Left lung (tissue), 14 donors: ENCODE measurements around the gene CSF1. TPM values are rescaled to one million over a fixed set of nuclear protein-coding genes. Genes with fewer than 3 reads are reported as not detected.
A peak's percentile ranks its signal among the peaks of the same experiment; 100 is the strongest.
"Not testable (repeated sequence)": the region's sequence is repeated elsewhere in the genome, so short reads cannot be mapped to it uniquely, and the experiment has no call there.

Experiments used
- ATAC-seq: fragments of 200-7000 bp; cut with Tn5 transposase; one replicate; pipeline ENCODE4 v1.9.1; 2020; ENCODE audit warnings: moderate library complexity
- DNase-seq, 4 donors: peaks; one replicate each; pipeline ENCODE4 v3.0.0-alpha.2; 2013 to 2020
- H3K27ac ChIP-seq, 2 donors: fragments of 200-600 bp; sonication (generic) in 1 of 2; one replicate each; pipeline versions ENCODE4 v1.5.0 to v1.8.0; 2020 to 2021
- H3K27me3 ChIP-seq, 2 donors: fragments of 200-600 bp; sonication (generic) in 1 of 2; one replicate each; pipeline versions ENCODE4 v1.5.0 to v1.8.0; 2020 to 2021
- H3K36me3 ChIP-seq, 2 donors: fragments of 200-600 bp; sonication (generic) in 1 of 2; one replicate each; pipeline versions ENCODE4 v1.5.0 to v1.8.0; 2020 to 2021
- H3K4me1 ChIP-seq, 2 donors: fragments of 200-600 bp; one replicate each; pipeline ENCODE4 v1.8.0; 2021
- H3K4me3 ChIP-seq, 2 donors: fragments of 200-600 bp; sonication (generic) in 1 of 2; one replicate each; pipeline versions ENCODE4 v1.5.0 to v1.8.0; 2020 to 2021; ENCODE audit warnings: mild to moderate bottlenecking in 1 of 2
- H3K9me3 ChIP-seq, 2 donors: fragments of 200-600 bp; sonication (generic) in 1 of 2; one replicate each; pipeline versions ENCODE4 v1.5.0 to v1.8.0; 2020 to 2021
- CTCF ChIP-seq, 2 donors: fragments of 200-600 bp; sonication (generic) in 1 of 2; IDR thresholded peaks; one replicate each; pipeline versions ENCODE4 v1.5.0 to v1.8.0; 2021; ENCODE audit warnings: antibody characterized with exemption in 2 of 2
- intact Hi-C, 2 donors: fragments of 100-400 bp; cut with DNase I; formaldehyde crosslinking; loops; one replicate each; pipeline versions ENCODE4 v1.11.2 to v1.14.2; 2022
- long read RNA-seq, 12 donors: library from polyadenylated mRNA in 2 of 12; unstranded in 2 of 12; transcript quantifications; one replicate each; pipeline ENCODE4 v2.0.0 and lab custom pipeline, GENCODE V29; 2019 to 2026
- polyA plus RNA-seq, 6 donors: library from polyadenylated mRNA; unstranded; fragments of 120-200 nt; gene quantifications; one replicate each; pipeline ENCODE4 v1.2.1, GENCODE V29; 2013; ENCODE audit not compliant: insufficient read length in 6 of 6
- total RNA-seq, 2 donors: library from RNA; stranded (reverse); fragmentation: NEBNext Ultra II Directional; extraction: Animal tissue kit (Norgen Biotek cat#: 25700); gene quantifications; one replicate each; pipeline ENCODE4 v1.2.1, GENCODE V29; 2021
- donor health status: DM: no; HTN: yes; CAD: no.
- donor health status: DM: no; HTN: no; CAD: no.

The CSF1 gene, protein sequence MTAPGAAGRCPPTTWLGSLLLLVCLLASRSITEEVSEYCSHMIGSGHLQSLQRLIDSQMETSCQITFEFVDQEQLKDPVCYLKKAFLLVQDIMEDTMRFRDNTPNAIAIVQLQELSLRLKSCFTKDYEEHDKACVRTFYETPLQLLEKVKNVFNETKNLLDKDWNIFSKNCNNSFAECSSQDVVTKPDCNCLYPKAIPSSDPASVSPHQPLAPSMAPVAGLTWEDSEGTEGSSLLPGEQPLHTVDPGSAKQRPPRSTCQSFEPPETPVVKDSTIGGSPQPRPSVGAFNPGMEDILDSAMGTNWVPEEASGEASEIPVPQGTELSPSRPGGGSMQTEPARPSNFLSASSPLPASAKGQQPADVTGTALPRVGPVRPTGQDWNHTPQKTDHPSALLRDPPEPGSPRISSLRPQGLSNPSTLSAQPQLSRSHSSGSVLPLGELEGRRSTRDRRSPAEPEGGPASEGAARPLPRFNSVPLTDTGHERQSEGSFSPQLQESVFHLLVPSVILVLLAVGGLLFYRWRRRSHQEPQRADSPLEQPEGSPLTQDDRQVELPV
- total RNA-seq (10 to 100 TPM; 45.7 to 68.0 TPM), polyA plus RNA-seq (10 to 100 TPM in 2 of 6 donors, 1 to 10 TPM in 4; 6.9 to 12.8 (median 9.1) TPM)
- long read RNA-seq, donor 1, partial matches to known transcripts = 0 of 1 reads
- long read RNA-seq, donor 1, other reads (novel, unspliced or antisense) = 0 of 1 reads
- long read RNA-seq, donor 2, full-length matches to known transcripts = 2 of 2 reads
- long read RNA-seq, donor 2, partial matches to known transcripts = 0 of 2 reads
- long read RNA-seq, donor 2, other reads (novel, unspliced or antisense) = 0 of 2 reads
- long read RNA-seq, donor 3, partial matches to known transcripts = 0 of 3 reads
- long read RNA-seq, donor 3, other reads (novel, unspliced or antisense) = 0 of 3 reads
- long read RNA-seq, donor 4, full-length matches to known transcripts = 2 of 3 reads
- long read RNA-seq, donor 4, partial matches to known transcripts = 1 of 3 reads
- long read RNA-seq, donor 4, other reads (novel, unspliced or antisense) = 0 of 3 reads
- long read RNA-seq, donor 5 = 0 reads
- long read RNA-seq, donor 6, partial matches to known transcripts = 0 of 2 reads
- long read RNA-seq, donor 6, other reads (novel, unspliced or antisense) = 0 of 2 reads
- long read RNA-seq, donor 7, partial matches to known transcripts = 0 of 1 reads
- long read RNA-seq, donor 7, other reads (novel, unspliced or antisense) = 0 of 1 reads
- long read RNA-seq, donor 8, full-length matches to known transcripts = 2 of 8 reads
- long read RNA-seq, donor 8, partial matches to known transcripts = 6 of 8 reads
- long read RNA-seq, donor 8, other reads (novel, unspliced or antisense) = 0 of 8 reads
- long read RNA-seq, donor 9 = 0 reads
- long read RNA-seq, donor 10, partial matches to known transcripts = 2 of 5 reads
- long read RNA-seq, donor 10, other reads (novel, unspliced or antisense) = 3 of 5 reads
- long read RNA-seq, donor 11, partial matches to known transcripts = 0 of 3 reads
- long read RNA-seq, donor 11, other reads (novel, unspliced or antisense) = 0 of 3 reads
- long read RNA-seq, donor 12, full-length matches to known transcripts = 2 of 2 reads
- long read RNA-seq, donor 12, partial matches to known transcripts = 0 of 2 reads
- long read RNA-seq, donor 12, other reads (novel, unspliced or antisense) = 0 of 2 reads

GRCh38 chr1:109910123-109910962 lies at the start of gene CSF1:
Gene CSF1, plus strand, starts transcription at chr1:109910849. Its CDS starts 175 bp downstream, at chr1:109911024.
- H3K9me3 ChIP-seq = no peaks in the 10 kb centered on the region
- peaks cover 0 to 26% of the 10 kb centered on the region in 2 donors for H3K27me3 ChIP-seq
- TF ChIP-seq CTCF (IDR thresholded peaks at IDR 0.05) = no peak
- H3K36me3 ChIP-seq = peaks cover 0 to 9% of the 10 kb centered on the region in 2 donors
- ATAC-seq (peak; percentile 76), DNase-seq (peak; percentile 80 to 89 (median 83))
- H3K4me3 ChIP-seq = peak within 1 kb of the TSS; percentile 75
- H3K4me1 ChIP-seq = peaks cover 13 to 74% of the 10 kb centered on the region in 2 donors
- peak within 1 kb of the TSS; percentile 68 to 81 for H3K27ac ChIP-seq
- intact Hi-C loops = loop anchor here in 1 of 2 donors (10.0 kb wide), 1 partner anchor 116 kb away; no protein-coding TSS in a partner anchor

- DNase-seq, ATAC-seq, H3K27ac ChIP-seq, H3K9me3 ChIP-seq, H3K36me3 ChIP-seq, H3K27me3 ChIP-seq, intact Hi-C loops, H3K4me3 ChIP-seq: not testable (repeated sequence)
- H3K4me1 ChIP-seq = peaks cover 6 to 14% of the 10 kb centered on the region in 2 donors
Observed at GRCh38 chr1:109861616-109862015, 49.0 kb upstream of the CSF1 start.

DNA sequence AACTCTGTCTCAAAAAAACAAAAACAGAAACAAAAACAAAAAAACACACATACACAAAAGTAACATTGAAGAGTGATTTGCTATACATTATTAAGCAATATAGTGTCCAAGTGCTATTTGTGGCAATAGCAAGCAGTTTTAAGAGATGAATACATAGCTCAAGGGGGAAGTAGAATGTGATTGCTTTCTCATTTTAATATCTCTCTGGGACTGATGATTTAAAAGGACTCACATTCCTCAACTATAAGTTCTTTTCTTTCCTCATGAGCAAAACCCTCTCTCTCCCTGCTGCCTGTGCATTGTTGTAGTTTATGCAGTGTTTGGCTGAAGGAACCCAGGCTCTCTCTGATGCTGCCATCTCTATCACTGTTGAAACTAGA lies 47.0 kb upstream of the CSF1 start:
- DNase-seq (no peak), ATAC-seq (no peak)
- Histone ChIP-seq H3K27ac (no peak overlapping the region), H3K4me3 (no peak overlapping the region), H3K4me1 (peaks cover 6 to 14% of the 10 kb centered on the region in 2 donors), H3K36me3 (no peaks in the 10 kb centered on the region), H3K9me3 (peaks cover 0 to 5% of the 10 kb centered on the region in 2 donors), H3K27me3 (no peaks in the 10 kb centered on the region)
- TF ChIP-seq CTCF (IDR thresholded peaks at IDR 0.05) = no peak
- intact Hi-C loops = no loop called here

- H3K27me3 ChIP-seq = no peaks in the 10 kb centered on the region
- no peak for TF ChIP-seq CTCF (IDR thresholded peaks at IDR 0.05)
- intact Hi-C loops = no loop called here
- no peaks in the 10 kb centered on the region for H3K36me3 ChIP-seq
- H3K4me1 ChIP-seq = peaks cover 6 to 14% of the 10 kb centered on the region in 2 donors
- no peak overlapping the region for H3K4me3 ChIP-seq
- DNase-seq (peak in 1 of 4 donors; percentile 72), ATAC-seq (peak; percentile 68)
- H3K27ac ChIP-seq = no peak overlapping the region
- H3K9me3 ChIP-seq = peaks cover 0 to 5% of the 10 kb centered on the region in 2 donors
Observed at GRCh38 chr1:109864047-109864822, 46.4 kb upstream of the CSF1 start.
